Measurements from ENCODE around the gene LIMS1. TPM values are rescaled to one million over a fixed set of nuclear protein-coding genes. Genes with fewer than 3 reads are reported as not detected.

Gene LIMS1
- total RNA-seq, 2 donors from 2014 or later = 82.9 to 90.4 TPM

- TF ChIP-seq POLR2AphosphoS5 (IDR thresholded peaks at IDR 0.05) = no peak
- TF ChIP-seq POLR2A (IDR thresholded peaks at IDR 0.05) = no peak
- intact Hi-C loops (cut with DNase I) = no loop called here
- Histone ChIP-seq H3K27me3 (replicated peaks; ENCODE audit: insufficient read depth) (no peaks in the 10 kb centered on the region), H3K27ac (no peak overlapping the region), H3K4me3 (no peak overlapping the region), H3K36me3 (no peaks in the 10 kb centered on the region), H3K4me1 (replicated peaks) (no peaks in the 10 kb centered on the region), H3K9me3 (no peaks in the 10 kb centered on the region)
- DNase-seq (ENCODE audit: low spot score) = no peak
- WGBS = 49% methylated on average over 2 of the region's 2 CpGs
Measured at GRCh38 chr2:108625828-108626195, 91.5 kb downstream of the LIMS1 start.

- Histone ChIP-seq H3K4me1 (replicated peaks) (peaks cover 1% of the 10 kb centered on the region), H3K36me3 (no peaks in the 10 kb centered on the region), H3K27me3 (replicated peaks; ENCODE audit: insufficient read depth) (no peaks in the 10 kb centered on the region), H3K9me3 (no peaks in the 10 kb centered on the region), H3K27ac (no peak overlapping the region), H3K4me3 (no peak overlapping the region)
- no peak for DNase-seq (ENCODE audit: low spot score)
- 89% methylated on average over 2 of the region's 2 CpGs for WGBS
- intact Hi-C loops (cut with DNase I) = no loop called here
- TF ChIP-seq POLR2A (IDR thresholded peaks at IDR 0.05) (no peak), POLR2AphosphoS5 (IDR thresholded peaks at IDR 0.05) (no peak), CTCF (IDR thresholded peaks at IDR 0.05) (no peak)
Measured at GRCh38 chr2:108626995-108627394, 92.7 kb downstream of the LIMS1 start.

DNA sequence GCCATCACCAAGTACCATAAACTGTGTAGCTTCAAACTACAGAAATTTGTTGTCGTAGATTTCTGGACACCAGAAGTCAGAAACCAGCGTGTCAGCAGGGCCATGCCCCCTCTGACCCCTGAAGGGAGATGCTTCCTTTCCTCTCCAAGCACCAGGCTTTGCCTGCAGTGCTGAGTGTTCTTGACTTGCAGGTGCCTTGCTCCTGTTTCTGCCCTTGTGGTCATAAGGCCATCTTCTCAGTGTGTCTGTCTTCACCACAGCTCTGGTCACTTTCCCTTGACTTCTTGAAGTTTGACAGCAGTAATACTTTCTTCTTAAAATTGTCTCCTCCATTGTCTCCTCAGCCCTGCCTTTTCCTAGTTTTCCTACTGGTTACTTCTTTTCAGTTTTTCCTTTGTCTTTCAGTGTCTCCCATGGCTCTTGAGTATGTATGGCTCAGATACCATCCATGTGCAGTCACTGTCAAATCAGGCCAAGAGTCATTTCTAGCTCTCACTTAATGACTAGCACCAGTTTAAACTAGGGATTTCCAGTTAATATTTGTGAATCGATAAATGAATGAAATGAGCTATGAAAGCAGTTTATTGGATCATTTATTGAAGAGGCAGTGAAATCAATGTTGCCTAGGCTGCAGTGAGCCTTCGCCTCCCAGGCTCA, 93.8 kb downstream of the LIMS1 start:
- intact Hi-C loops (cut with DNase I) = no loop called here
- H3K27ac ChIP-seq = no peak overlapping the region
- H3K36me3 ChIP-seq = no peaks in the 10 kb centered on the region
- peaks cover 9% of the 10 kb centered on the region for H3K4me1 ChIP-seq (replicated peaks)
- no peak for DNase-seq (ENCODE audit: low spot score)
- H3K27me3 ChIP-seq (replicated peaks; ENCODE audit: insufficient read depth) = no peaks in the 10 kb centered on the region
- 93% methylated on average over 4 of the region's 4 CpGs for WGBS
- H3K4me3 ChIP-seq = no peak overlapping the region
- H3K9me3 ChIP-seq = no peaks in the 10 kb centered on the region
- TF ChIP-seq CTCF (IDR thresholded peaks at IDR 0.05) = no peak
- no peak for TF ChIP-seq POLR2A (IDR thresholded peaks at IDR 0.05)
- TF ChIP-seq POLR2AphosphoS5 (IDR thresholded peaks at IDR 0.05) = no peak

DNA sequence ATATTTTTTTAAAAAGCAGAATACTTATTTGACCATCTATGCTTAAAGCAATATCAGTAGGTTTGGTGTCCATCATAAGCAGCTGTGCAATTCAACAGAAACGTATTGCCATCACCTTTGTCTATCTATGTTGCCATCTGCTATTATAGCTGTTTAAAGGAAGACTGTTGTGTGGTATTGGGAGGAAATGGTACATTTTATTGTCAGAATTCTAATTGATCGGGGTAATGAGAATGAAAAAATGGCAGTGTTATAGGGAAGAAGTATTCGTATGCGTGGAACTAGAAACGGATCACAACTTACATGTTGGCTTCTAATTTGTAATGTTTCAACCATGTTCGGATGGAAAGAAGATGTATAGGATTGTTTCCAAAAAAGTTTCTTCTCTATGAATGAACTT, 94.7 kb downstream of the LIMS1 start:
- no peaks in the 10 kb centered on the region for H3K27me3 ChIP-seq (replicated peaks; ENCODE audit: insufficient read depth)
- H3K36me3 ChIP-seq = no peaks in the 10 kb centered on the region
- H3K27ac ChIP-seq = no peak overlapping the region
- no peaks in the 10 kb centered on the region for H3K9me3 ChIP-seq
- intact Hi-C loops (cut with DNase I) = no loop called here
- TF ChIP-seq POLR2A (IDR thresholded peaks at IDR 0.05) = no peak
- TF ChIP-seq CTCF (IDR thresholded peaks at IDR 0.05) = no peak
- no peak for TF ChIP-seq POLR2AphosphoS5 (IDR thresholded peaks at IDR 0.05)
- DNase-seq (ENCODE audit: low spot score) = no peak
- peaks cover 16% of the 10 kb centered on the region for H3K4me1 ChIP-seq (replicated peaks)
- H3K4me3 ChIP-seq = no peak overlapping the region
- WGBS = 95% methylated on average over 6 of the region's 6 CpGs

DNA sequence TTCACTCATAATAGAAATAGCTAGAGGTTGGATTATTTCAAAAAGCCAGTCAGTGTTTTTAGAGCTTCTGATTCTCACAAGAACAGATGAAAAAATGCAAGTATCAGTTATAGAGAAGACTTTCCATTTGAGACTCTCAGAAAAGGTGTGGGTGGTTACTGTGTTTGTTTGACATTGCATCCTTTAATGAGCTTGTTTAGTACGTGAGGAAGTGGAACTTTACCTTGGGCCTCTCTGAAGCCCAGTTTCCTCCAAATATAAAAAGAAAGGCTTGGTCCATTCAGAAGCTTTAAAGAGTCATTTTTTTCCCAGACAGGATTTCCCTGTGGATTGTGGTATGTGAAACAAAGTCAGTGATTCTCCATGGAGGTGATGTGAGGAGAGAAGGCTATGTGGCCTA, 95.1 kb downstream of the LIMS1 start:
- intact Hi-C loops (cut with DNase I) = no loop called here
- no peaks in the 10 kb centered on the region for H3K9me3 ChIP-seq
- H3K36me3 ChIP-seq = no peaks in the 10 kb centered on the region
- no peaks in the 10 kb centered on the region for H3K27me3 ChIP-seq (replicated peaks; ENCODE audit: insufficient read depth)
- H3K27ac ChIP-seq = no peak overlapping the region
- DNase-seq (ENCODE audit: low spot score) = no peak
- H3K4me1 ChIP-seq (replicated peaks) = peaks cover 20% of the 10 kb centered on the region
- H3K4me3 ChIP-seq = no peak overlapping the region
- no peak for TF ChIP-seq CTCF (IDR thresholded peaks at IDR 0.05)
- TF ChIP-seq POLR2A (IDR thresholded peaks at IDR 0.05) = no peak
- no peak for TF ChIP-seq POLR2AphosphoS5 (IDR thresholded peaks at IDR 0.05)
- 29% methylated on average over 1 of the region's 1 CpG for WGBS

Measured in prostate gland (tissue), 2 donors.